ENCODE data around the gene ITM2C.

Gene ITM2C

DNA sequence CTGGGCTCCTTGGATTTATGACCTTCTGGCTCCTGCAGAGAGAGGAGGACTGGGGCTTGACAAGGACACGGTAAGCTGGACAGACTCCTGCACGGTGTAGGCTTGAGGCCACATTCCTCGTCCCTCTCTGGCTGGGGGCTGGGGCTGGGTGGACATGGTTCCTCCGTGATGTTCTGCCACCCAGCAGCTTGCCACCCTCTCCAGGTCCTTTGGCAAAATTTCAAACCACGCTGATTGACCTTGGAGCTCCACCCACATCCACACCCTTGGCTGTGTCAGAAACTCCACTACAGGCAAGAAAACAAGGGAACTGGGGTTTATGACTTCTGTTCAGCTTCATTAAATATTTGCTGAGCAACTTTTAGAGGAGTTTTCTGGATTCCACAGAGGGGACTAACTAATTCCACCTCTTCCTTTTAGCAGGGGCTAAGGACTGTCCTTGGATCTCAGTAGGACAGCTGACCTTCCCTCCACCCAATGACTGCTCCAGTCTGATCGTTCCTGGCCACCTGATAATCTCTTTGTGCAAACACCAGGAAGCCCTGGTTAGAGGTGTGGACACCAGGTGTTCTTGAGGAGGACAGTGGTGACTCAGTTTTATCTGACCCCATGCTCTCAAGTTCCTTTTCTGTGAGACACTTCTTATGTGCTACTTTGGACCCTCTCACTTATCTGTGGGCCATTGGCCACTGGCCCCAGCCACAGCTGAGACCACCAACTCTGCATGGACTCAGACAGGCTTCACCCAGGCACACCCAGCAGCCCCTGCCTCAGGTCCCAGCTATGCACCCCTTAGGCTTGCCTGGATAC is 31.0 kb downstream of the ITM2C start:
- no peaks in the 10 kb centered on the region for H3K36me3 Mint-ChIP-seq (ENCODE audit: insufficient read depth)
- peaks cover 3 to 18% of the 10 kb centered on the region in 2 donors for H3K4me1 Mint-ChIP-seq (ENCODE audit: low read depth in 2 of 2)
- peak overlapping the region in 1 of 2 donors; percentile 23 for H3K4me3 Mint-ChIP-seq
- H3K27me3 Mint-ChIP-seq, result peaks cover 35 to 77% of the 10 kb centered on the region in 2 donors
- H3K9me3 Mint-ChIP-seq, result no peaks in the 10 kb centered on the region
- ATAC-seq (replicated peaks) (no peak), DNase-seq (no peak)
- no peak overlapping the region for H3K27ac Mint-ChIP-seq

DNA sequence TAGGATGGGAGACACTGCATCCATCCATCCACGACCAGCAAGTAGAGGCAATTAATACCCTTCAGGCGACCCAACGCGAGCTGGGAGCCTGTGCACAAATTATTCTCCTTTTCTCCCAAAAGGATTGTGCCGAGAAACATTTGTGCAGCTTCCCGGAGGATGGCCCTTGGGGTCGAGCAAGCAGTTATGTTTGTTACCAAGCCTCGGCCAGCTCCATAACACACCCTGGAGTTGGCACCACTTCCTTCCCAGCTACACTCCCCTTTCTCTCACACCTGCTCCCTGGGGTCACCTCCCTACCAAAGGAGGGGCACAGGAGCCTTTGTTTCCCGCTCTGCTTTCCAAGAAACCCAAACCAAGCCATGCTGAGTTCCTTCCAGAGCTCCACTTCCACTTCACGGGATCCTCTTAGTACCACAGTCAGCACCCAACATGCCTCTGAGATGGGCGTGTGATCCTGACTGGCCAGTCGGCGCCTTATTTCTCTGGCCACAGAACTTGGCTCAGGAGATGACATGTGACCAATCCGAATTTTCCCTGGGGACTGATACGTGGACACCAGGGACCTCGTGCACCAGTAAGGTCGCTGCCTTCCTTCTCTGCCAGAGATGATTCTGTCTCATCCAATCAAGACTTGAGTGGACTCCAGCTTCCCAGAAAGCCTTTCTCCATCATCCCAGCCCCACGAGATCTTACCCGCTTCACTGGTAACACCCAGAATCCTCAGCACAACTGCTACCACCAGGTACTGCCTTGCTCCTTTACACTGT is 31.8 kb downstream of the ITM2C start:
- H3K27ac Mint-ChIP-seq, result no peak overlapping the region
- ATAC-seq (replicated peaks), result no peak
- H3K4me1 Mint-ChIP-seq (ENCODE audit: low read depth in 2 of 2), result peaks cover 3 to 17% of the 10 kb centered on the region in 2 donors
- DNase-seq, result no peak
- H3K27me3 Mint-ChIP-seq, result peaks cover 41 to 78% of the 10 kb centered on the region in 2 donors
- H3K9me3 Mint-ChIP-seq, result no peaks in the 10 kb centered on the region
- H3K36me3 Mint-ChIP-seq (ENCODE audit: insufficient read depth), result no peaks in the 10 kb centered on the region
- no peak overlapping the region for H3K4me3 Mint-ChIP-seq

DNA sequence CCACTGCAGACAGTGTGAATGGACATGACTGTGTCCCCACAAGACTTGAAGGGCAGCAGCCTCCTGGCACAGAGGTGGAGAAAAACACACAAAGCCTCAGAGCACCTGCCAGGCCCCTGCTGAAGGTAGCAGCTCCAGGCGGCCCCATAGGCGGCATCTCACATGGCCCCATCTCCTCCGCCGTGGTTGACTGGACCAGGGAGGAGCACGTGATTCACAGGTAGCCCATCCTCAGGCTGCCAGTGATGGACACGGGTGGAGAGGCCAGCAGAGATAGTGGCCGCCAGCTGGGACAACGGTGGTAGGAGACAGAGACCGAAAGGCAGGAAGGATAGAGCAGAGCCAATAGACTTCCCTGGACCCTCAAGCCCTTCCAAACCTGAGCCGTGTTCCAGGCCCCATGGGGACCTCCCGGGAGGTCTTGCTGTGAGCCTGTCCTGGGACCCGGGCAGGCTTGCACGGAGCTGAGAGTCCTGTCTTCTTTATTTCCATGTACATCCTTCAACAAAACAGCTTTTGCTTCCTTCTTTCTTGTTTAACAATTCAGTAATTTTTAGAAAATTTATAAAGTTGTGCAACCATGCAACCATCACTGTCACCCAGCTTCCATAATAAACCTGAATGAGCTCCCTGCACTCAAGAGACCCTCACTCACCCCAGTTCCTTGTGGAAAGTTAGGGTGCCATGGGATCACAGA is 33.4 kb downstream of the ITM2C start:
- H3K4me1 Mint-ChIP-seq (ENCODE audit: low read depth in 2 of 2), result peaks cover 7 to 14% of the 10 kb centered on the region in 2 donors
- peaks cover 31 to 73% of the 10 kb centered on the region in 2 donors for H3K27me3 Mint-ChIP-seq
- no peaks in the 10 kb centered on the region for H3K36me3 Mint-ChIP-seq (ENCODE audit: insufficient read depth)
- DNase-seq, result no peak
- no peaks in the 10 kb centered on the region for H3K9me3 Mint-ChIP-seq
- no peak overlapping the region for H3K27ac Mint-ChIP-seq
- no peak overlapping the region for H3K4me3 Mint-ChIP-seq
- ATAC-seq (replicated peaks), result no peak

DNA sequence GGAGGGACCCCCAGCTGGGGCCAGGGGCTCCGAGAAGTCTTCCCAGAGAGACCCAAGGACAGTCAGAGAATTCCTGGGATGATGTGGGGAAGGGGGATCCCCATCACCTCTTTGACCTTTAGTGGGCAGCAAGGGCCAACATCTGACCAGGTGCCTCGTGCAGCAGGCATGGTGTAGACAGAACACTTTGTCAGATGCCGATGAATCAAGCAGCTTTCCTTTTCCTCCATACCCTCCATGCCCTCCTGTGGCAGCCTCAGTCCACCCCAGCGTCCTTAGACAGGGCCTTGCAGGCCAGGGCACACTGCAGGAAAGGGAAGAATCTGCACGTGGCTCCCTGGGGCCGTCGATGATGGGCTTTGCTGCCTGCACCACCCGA is 34.0 kb downstream of the ITM2C start:
- Mint-ChIP-seq H3K27me3 (peaks cover 29 to 69% of the 10 kb centered on the region in 2 donors), H3K4me3 (no peak overlapping the region), H3K27ac (no peak overlapping the region), H3K9me3 (no peaks in the 10 kb centered on the region), H3K4me1 (ENCODE audit: low read depth in 2 of 2) (peaks cover 7 to 14% of the 10 kb centered on the region in 2 donors), H3K36me3 (ENCODE audit: insufficient read depth) (no peaks in the 10 kb centered on the region)
- ATAC-seq (replicated peaks) (no peak), DNase-seq (no peak)

DNA sequence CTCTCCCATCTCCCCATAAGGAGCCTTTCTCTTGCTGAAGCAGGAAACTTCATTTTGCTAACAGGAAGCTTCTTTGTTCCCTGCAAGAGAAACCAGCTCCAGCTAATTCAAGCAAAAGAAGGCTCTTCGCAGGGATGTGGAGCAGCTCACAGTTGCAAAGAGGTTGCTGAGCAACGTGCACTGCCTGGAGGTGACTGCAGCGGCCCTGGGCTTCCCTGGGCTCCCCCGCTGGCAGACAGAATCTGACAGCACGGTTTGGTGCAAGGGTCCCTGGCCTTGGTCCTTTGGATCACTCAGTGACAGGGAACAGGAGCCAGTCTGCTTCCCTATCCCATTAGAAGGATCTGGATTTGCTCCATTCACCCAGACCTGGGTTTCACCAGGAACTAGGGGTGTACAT is 34.5 kb downstream of the ITM2C start:
- Mint-ChIP-seq H3K4me1 (ENCODE audit: low read depth in 2 of 2) (peaks cover 7 to 9% of the 10 kb centered on the region in 2 donors), H3K27ac (no peak overlapping the region), H3K27me3 (peaks cover 29 to 68% of the 10 kb centered on the region in 2 donors), H3K4me3 (no peak overlapping the region), H3K9me3 (no peaks in the 10 kb centered on the region), H3K36me3 (ENCODE audit: insufficient read depth) (no peaks in the 10 kb centered on the region)
- ATAC-seq (replicated peaks), result no peak
- no peak for DNase-seq

DNA sequence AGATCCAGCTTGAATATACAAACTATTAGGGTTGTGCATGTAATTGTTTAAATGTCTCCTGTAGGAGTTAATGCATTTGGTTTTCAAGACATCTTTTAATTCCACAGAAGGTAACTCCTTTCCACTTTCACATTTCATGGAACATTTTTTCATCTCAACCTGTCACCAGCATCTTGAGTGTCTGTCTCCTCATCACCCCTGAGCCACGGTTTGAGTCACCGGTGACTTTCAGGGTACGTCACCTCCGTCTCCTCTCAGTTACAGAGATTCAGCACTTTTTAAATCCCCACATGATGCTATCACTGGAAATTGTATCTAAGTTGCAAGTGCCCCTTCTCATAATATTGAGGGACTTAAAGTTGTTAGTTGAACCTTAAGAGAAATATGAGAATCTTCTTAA is 35.0 kb downstream of the ITM2C start:
- H3K4me1 Mint-ChIP-seq (ENCODE audit: low read depth in 2 of 2), result peaks cover 4% of the 10 kb centered on the region in 2 donors

DNA sequence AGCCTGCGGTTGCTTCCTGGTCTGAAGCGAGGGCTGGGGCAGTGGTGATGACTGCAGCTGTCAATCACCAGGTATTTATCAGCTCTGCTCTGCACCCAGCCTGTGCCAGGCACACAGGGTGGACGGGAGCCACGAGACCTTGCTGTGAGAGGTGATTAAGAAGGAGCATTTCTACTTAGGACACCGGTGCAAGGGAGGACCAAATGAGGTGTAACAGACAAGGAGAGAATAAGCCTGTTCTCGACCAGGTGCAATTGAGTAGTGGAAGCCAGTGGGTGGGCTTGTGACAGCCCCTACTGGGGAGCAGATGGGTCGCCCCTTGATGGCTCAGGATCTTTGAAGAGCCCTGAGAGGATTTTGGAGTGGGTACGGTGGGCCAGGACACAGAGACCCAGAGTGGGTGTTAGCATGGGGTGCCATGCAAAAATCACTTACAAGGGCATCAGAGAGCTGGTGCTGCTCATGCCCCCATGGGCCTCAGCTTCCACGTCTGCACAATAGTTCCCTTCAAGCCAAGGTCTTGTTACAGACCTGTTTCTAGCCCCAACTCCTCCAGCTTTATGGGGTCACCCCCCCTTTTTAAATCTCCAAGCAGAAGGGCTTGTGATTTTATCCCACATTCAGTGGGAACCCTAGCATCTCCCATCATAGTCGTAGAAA is 35.7 kb downstream of the ITM2C start:
- peaks cover 3 to 4% of the 10 kb centered on the region in 2 donors for H3K4me1 Mint-ChIP-seq (ENCODE audit: low read depth in 2 of 2)

More for the DNA sequence above, 35.0 kb downstream of the ITM2C start:
- no peak for DNase-seq
- H3K9me3 Mint-ChIP-seq, result no peaks in the 10 kb centered on the region
- no peak overlapping the region for H3K27ac Mint-ChIP-seq
- no peak overlapping the region for H3K4me3 Mint-ChIP-seq
- H3K36me3 Mint-ChIP-seq (ENCODE audit: insufficient read depth), result no peaks in the 10 kb centered on the region
- H3K27me3 Mint-ChIP-seq, result peaks cover 29 to 63% of the 10 kb centered on the region in 2 donors
- ATAC-seq (replicated peaks), result no peak

DNA sequence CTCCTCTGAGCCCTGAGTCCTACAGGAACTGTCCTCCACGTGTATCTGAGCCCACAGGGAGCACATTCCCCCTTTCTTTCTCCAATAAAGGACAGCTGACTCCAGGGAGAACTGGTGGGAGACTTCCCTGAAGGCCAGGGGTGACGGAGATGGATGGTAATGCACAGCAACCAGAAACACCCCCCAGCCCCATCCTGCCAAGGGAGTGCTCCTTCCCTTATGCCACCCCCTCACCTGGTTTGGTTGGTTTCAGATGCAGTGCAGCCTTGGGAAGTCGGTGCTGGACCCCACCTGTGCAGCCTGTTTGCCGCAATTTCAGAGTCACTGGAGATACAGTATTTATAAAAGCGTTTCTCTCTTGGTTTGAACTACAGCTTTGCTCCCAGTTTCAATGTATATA is 36.3 kb downstream of the ITM2C start:
- H3K4me1 Mint-ChIP-seq (ENCODE audit: low read depth in 2 of 2), result peaks cover 2 to 4% of the 10 kb centered on the region in 2 donors
- H3K27ac Mint-ChIP-seq, result no peak overlapping the region
- H3K9me3 Mint-ChIP-seq, result no peaks in the 10 kb centered on the region
- DNase-seq (no peak), ATAC-seq (replicated peaks) (no peak)
- H3K27me3 Mint-ChIP-seq, result peaks cover 29 to 61% of the 10 kb centered on the region in 2 donors
- no peak overlapping the region for H3K4me3 Mint-ChIP-seq
- no peaks in the 10 kb centered on the region for H3K36me3 Mint-ChIP-seq (ENCODE audit: insufficient read depth)

More for the DNA sequence above, 35.7 kb downstream of the ITM2C start:
- Mint-ChIP-seq H3K27me3 (peaks cover 29 to 60% of the 10 kb centered on the region in 2 donors), H3K4me3 (no peak overlapping the region), H3K9me3 (no peaks in the 10 kb centered on the region), H3K27ac (no peak overlapping the region), H3K36me3 (ENCODE audit: insufficient read depth) (no peaks in the 10 kb centered on the region)
- no peak for DNase-seq
- no peak for ATAC-seq (replicated peaks)

DNA sequence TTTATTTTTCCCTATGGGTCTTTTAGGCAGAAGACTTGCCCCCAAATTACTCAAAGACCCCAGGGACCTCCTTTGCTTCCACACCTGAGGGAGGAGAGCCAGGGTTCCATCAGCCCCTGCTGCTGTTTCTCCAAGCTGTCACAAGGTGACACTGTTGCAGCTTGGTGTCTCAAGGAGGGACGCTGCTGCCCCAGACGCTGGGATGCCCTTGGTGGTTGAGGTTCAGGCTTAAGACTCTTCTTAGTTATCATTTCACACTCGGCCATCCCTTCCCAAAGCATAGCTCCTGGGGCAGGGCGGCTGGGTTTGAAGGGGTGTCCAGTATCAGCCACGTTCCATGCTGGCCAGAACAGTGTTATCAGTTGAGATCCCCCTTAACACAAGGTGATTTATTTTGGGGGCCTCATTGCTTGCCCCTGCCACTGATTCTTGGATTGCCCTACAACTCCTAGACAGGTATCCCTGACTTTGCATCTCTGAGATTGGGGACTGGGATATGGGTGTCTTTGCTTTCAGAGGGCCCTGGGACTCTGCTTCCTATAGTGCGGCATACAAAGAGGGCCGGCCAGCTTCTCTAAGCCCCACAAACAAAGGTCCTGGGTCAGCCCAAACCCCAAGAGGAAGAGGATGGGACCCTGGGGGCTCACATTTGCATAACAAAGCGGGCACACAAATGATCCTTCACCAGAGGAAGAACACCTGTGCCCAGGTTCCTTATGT is 37.6 kb downstream of the ITM2C start:
- ATAC-seq (replicated peaks) (peak; percentile 54), DNase-seq (peak; percentile 21 to 55 (median 28))
- Mint-ChIP-seq H3K36me3 (ENCODE audit: insufficient read depth) (no peaks in the 10 kb centered on the region), H3K4me3 (no peak overlapping the region), H3K9me3 (no peaks in the 10 kb centered on the region), H3K27me3 (peaks cover 20 to 55% of the 10 kb centered on the region in 2 donors), H3K27ac (no peak overlapping the region), H3K4me1 (ENCODE audit: low read depth in 2 of 2) (peaks cover 4 to 5% of the 10 kb centered on the region in 2 donors)

DNA sequence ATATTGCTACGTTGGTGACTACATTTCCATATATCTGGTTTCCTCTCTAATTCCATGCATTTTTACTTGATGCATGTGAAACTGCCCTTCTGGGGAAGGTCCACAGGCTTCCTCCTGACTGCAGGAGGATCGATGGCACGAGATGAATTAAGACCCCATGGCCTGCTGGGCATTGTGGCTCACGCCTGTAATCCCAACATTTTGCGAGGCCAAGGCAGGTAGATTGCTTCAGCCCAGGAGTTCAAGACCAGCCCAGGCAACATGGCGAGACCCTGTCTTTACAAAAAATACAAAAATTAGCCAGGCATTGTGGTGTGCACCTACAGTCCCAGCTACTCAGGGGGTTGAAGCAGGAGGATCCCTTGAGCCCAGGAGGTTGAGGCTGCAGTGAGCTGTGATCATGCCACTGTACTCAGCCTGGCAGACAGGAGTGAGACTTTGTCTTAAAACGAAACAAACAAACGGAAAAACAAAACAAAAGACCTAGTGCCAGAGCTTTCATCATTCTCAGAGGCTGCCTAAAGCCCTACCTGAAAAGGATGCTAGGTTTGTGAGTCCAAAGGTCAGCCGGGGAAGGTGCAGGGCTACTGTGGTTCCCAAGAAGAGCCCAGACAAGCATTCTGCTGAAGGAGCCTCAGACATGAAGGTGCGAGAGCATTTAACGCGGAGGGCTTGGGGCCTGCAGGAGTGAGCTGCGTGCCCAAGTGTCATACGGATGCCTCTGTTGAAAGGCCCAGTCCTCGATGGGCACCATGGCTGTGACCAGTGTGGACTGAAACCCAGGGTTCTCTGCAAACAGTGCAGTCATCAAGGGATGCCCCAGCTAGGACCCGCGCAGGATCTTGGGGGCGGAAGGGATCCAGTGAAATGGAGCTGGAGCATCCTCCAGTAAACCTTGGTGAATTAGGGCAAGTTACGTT is 38.7 kb downstream of the ITM2C start:
- no peaks in the 10 kb centered on the region for H3K9me3 Mint-ChIP-seq
- no peak for DNase-seq
- peaks cover 7 to 8% of the 10 kb centered on the region in 2 donors for H3K4me1 Mint-ChIP-seq (ENCODE audit: low read depth in 2 of 2)
- H3K36me3 Mint-ChIP-seq (ENCODE audit: insufficient read depth), result no peaks in the 10 kb centered on the region
- no peak overlapping the region for H3K27ac Mint-ChIP-seq
- ATAC-seq (replicated peaks), result no peak
- no peak overlapping the region for H3K4me3 Mint-ChIP-seq
- peaks cover 20 to 54% of the 10 kb centered on the region in 2 donors for H3K27me3 Mint-ChIP-seq

DNA sequence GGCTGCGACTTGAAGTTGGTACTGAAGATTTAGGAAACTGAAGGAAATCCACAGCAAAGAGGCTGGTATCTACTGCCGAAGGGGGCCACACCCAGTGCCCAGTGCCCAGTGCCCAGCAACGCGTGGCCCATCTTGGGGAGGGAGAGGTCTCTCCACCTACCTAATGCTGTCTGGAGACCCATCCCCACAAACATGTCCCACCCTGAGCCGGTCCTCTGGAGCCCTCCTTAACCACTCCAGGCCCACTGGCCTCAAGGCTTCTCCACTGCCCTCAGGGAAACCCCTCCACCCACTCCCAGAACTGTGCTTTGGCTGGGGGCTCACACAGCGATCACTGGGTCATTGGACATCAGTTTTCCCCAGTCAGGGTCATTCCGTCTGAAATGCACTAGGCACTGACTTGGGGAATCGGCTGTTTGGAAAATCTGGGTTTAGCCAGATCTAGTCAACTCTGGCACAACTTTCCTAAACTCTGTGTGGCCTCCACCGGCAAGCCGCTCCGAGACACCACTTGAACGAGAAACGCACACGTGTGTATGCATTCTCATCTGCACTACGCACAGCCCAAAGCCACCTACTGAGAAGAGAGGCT is 40.2 kb downstream of the ITM2C start:
- Mint-ChIP-seq H3K27me3 (peaks cover 28 to 57% of the 10 kb centered on the region in 2 donors), H3K36me3 (ENCODE audit: insufficient read depth) (no peaks in the 10 kb centered on the region), H3K9me3 (no peaks in the 10 kb centered on the region), H3K4me1 (ENCODE audit: low read depth in 2 of 2) (peaks cover 9 to 15% of the 10 kb centered on the region in 2 donors), H3K27ac (peak overlapping the region in 1 of 2 donors; percentile 58), H3K4me3 (no peak overlapping the region)
- ATAC-seq (replicated peaks) (no peak), DNase-seq (no peak)

Data from effector memory CD8-positive, alpha-beta T cell (primary cell).